GM10266 (cell line): ENCODE measurements around the gene ZPR1.

Experiments
- DNase-seq: peaks from one replicate; pipeline ENCODE4 v3.0.0; 2012; ENCODE audit errors: extremely low spot score
- CTCF ChIP-seq: IDR thresholded peaks from 2 replicates; pipeline ENCODE4 v1.5.1; 2012; ENCODE audit warnings: mild to moderate bottlenecking, low read depth; ENCODE audit not compliant: control insufficient read depth, insufficient read depth; ENCODE audit errors: missing control alignments

The ZPR1 gene

GRCh38 chr11:116740741-116741140, 47.1 kb downstream of the ZPR1 start:
- TF ChIP-seq CTCF, result no peak
- DNase-seq, result no peak

GRCh38 chr11:116738975-116739374, 48.8 kb downstream of the ZPR1 start:
- no peak for TF ChIP-seq CTCF
- DNase-seq, result no peak

- no peak for DNase-seq
- TF ChIP-seq CTCF, result peak; percentile 22
Observed at GRCh38 chr11:116736763-116737162, 51.1 kb downstream of the ZPR1 start.

GRCh38 chr11:116733969-116734508, 53.8 kb downstream of the ZPR1 start:
- DNase-seq, result no peak
- no peak for TF ChIP-seq CTCF

- DNase-seq, result peak; percentile 35
Observed at GRCh38 chr11:116733043-116733755, 54.6 kb downstream of the ZPR1 start.

GRCh38 chr11:116732271-116733042, 55.4 kb downstream of the ZPR1 start:
- TF ChIP-seq CTCF, result peak; percentile 84
- DNase-seq, result peak; percentile 85

More at GRCh38 chr11:116733043-116733755, 54.6 kb downstream of the ZPR1 start:
- TF ChIP-seq CTCF, result no peak

GRCh38 chr11:116731821-116732220, 56.0 kb downstream of the ZPR1 start:
- DNase-seq, result no peak
- TF ChIP-seq CTCF, result no peak
